ENCODE measurements around the gene PTPRD. TPM values are rescaled to one million over a fixed set of nuclear protein-coding genes. Genes with fewer than 3 reads are reported as not detected.

Gene PTPRD
- total and polyA plus RNA-seq, 2 donors (not counting 1 experiment from before 2014, with no cell fraction given): 0.35 to 4.8 TPM

- Histone ChIP-seq H3K27ac (ENCODE audit: insufficient read depth, low read length) (no peak overlapping the region), H3K9me3 (ENCODE audit: control insufficient read depth, insufficient read depth, low read depth, low read length) (no peaks in the 10 kb centered on the region), H3K36me3 (ENCODE audit: control insufficient read depth, insufficient read depth, low read length) (no peaks in the 10 kb centered on the region), H3K4me3 (replicated peaks in 1 of 4; ENCODE audit: control extremely low read depth in 1 of 4, insufficient read depth in 1 of 4, low read depth in 3 of 4, low read length in 4 of 4) (no peak overlapping the region), H3K79me2 (ENCODE audit: control insufficient read depth, insufficient read depth, low read length) (no peaks in the 10 kb centered on the region), H3K4me2 (ENCODE audit: extremely low read depth, insufficient read depth, low read length) (no peak overlapping the region), H2AFZ (ENCODE audit: low read length) (no peak overlapping the region), H4K20me1 (ENCODE audit: control insufficient read depth, extremely low read depth, insufficient read depth, low read length) (no peaks in the 10 kb centered on the region), H3K9ac (ENCODE audit: insufficient read depth, low read length) (no peak overlapping the region), H3K4me1 (ENCODE audit: control insufficient read depth, extremely low read depth, insufficient read depth, low read length) (no peaks in the 10 kb centered on the region), H3K27me3 (ENCODE audit: control insufficient read depth, insufficient read depth, low read length) (no peaks in the 10 kb centered on the region)
- DNase-seq (ENCODE audit: low read depth in 2 of 2): no peak
- TF ChIP-seq CTCF (conservative IDR thresholded peaks at IDR 0.05 in 1 of 2, IDR thresholded peaks at IDR 0.05 in 1 of 2; ENCODE audit: low read depth in 1 of 2, low read length in 2 of 2) (no peak), EZH2 (IDR thresholded peaks at IDR 0.05; ENCODE audit: low read length, missing control alignments) (no peak)
Measured at GRCh38 chr9:10339152-10339551, 273.6 kb downstream of the PTPRD start.

GRCh38 chr9:10331157-10331556, 281.6 kb downstream of the PTPRD start:
- DNase-seq (ENCODE audit: low read depth in 2 of 2): no peak
- Histone ChIP-seq H2AFZ (ENCODE audit: low read length) (no peak overlapping the region), H3K27ac (ENCODE audit: insufficient read depth, low read length) (no peak overlapping the region), H3K9me3 (ENCODE audit: control insufficient read depth, insufficient read depth, low read depth, low read length) (no peaks in the 10 kb centered on the region), H3K4me3 (replicated peaks in 1 of 4; ENCODE audit: control extremely low read depth in 1 of 4, insufficient read depth in 1 of 4, low read depth in 3 of 4, low read length in 4 of 4) (no peak overlapping the region), H3K4me1 (ENCODE audit: control insufficient read depth, extremely low read depth, insufficient read depth, low read length) (no peaks in the 10 kb centered on the region), H4K20me1 (ENCODE audit: control insufficient read depth, extremely low read depth, insufficient read depth, low read length) (no peaks in the 10 kb centered on the region), H3K9ac (ENCODE audit: insufficient read depth, low read length) (no peak overlapping the region), H3K79me2 (ENCODE audit: control insufficient read depth, insufficient read depth, low read length) (no peaks in the 10 kb centered on the region), H3K27me3 (ENCODE audit: control insufficient read depth, insufficient read depth, low read length) (no peaks in the 10 kb centered on the region), H3K4me2 (ENCODE audit: extremely low read depth, insufficient read depth, low read length) (no peak overlapping the region), H3K36me3 (ENCODE audit: control insufficient read depth, insufficient read depth, low read length) (no peaks in the 10 kb centered on the region)
- TF ChIP-seq EZH2 (IDR thresholded peaks at IDR 0.05; ENCODE audit: low read length, missing control alignments) (no peak), CTCF (conservative IDR thresholded peaks at IDR 0.05 in 1 of 2, IDR thresholded peaks at IDR 0.05 in 1 of 2; ENCODE audit: low read depth in 1 of 2, low read length in 2 of 2) (no peak)

GRCh38 chr9:10282084-10282483, 330.7 kb downstream of the PTPRD start:
- no peak overlapping the region for H3K4me3 ChIP-seq (replicated peaks in 1 of 4; ENCODE audit: control extremely low read depth in 1 of 4, insufficient read depth in 1 of 4, low read depth in 3 of 4, low read length in 4 of 4)
- no peaks in the 10 kb centered on the region for H3K9me3 ChIP-seq (ENCODE audit: control insufficient read depth, insufficient read depth, low read depth, low read length)
- H3K9ac ChIP-seq (ENCODE audit: insufficient read depth, low read length): no peak overlapping the region
- H3K36me3 ChIP-seq (ENCODE audit: control insufficient read depth, insufficient read depth, low read length): no peaks in the 10 kb centered on the region
- no peak overlapping the region for H3K27ac ChIP-seq (ENCODE audit: insufficient read depth, low read length)
- H3K4me2 ChIP-seq (ENCODE audit: extremely low read depth, insufficient read depth, low read length): no peak overlapping the region
- DNase-seq (ENCODE audit: low read depth in 2 of 2): no peak
- H2AFZ ChIP-seq (ENCODE audit: low read length): no peak overlapping the region
- H4K20me1 ChIP-seq (ENCODE audit: control insufficient read depth, extremely low read depth, insufficient read depth, low read length): no peaks in the 10 kb centered on the region
- H3K4me1 ChIP-seq (ENCODE audit: control insufficient read depth, extremely low read depth, insufficient read depth, low read length): no peaks in the 10 kb centered on the region
- no peaks in the 10 kb centered on the region for H3K79me2 ChIP-seq (ENCODE audit: control insufficient read depth, insufficient read depth, low read length)
- no peaks in the 10 kb centered on the region for H3K27me3 ChIP-seq (ENCODE audit: control insufficient read depth, insufficient read depth, low read length)
- no peak for TF ChIP-seq CTCF (conservative IDR thresholded peaks at IDR 0.05 in 1 of 2, IDR thresholded peaks at IDR 0.05 in 1 of 2; ENCODE audit: low read depth in 1 of 2, low read length in 2 of 2)
- no peak for TF ChIP-seq EZH2 (IDR thresholded peaks at IDR 0.05; ENCODE audit: low read length, missing control alignments)

All from fibroblast of lung (primary cell).